ENCODE results near the gene SWAP70.

Gene SWAP70

GRCh38 chr11:9796266-9796665, 132.4 kb downstream of the SWAP70 start:
- peaks cover 2% of the 10 kb centered on the region; the same call in 1 of the 2 replicates for H3K36me3 ChIP-seq (ENCODE audit: control insufficient read depth, insufficient read depth, low read length)
- no peak overlapping the region for H3K9ac ChIP-seq (ENCODE audit: low read length)
- no peaks in the 10 kb centered on the region for H3K4me1 ChIP-seq (ENCODE audit: control insufficient read depth, insufficient read depth, low read length)
- H3K27ac ChIP-seq (ENCODE audit: low read depth, low read length), result no peak overlapping the region
- no peaks in the 10 kb centered on the region for H3K9me3 ChIP-seq (ENCODE audit: control insufficient read depth, insufficient read depth, low read depth, low read length)
- H3K27me3 ChIP-seq (ENCODE audit: control insufficient read depth, insufficient read depth, low read length), result no peaks in the 10 kb centered on the region
- no peak overlapping the region for H3K4me3 ChIP-seq (ENCODE audit: low read depth, low read length)

GRCh38 chr11:9796854-9797253, 133.0 kb downstream of the SWAP70 start:
- H3K27me3 ChIP-seq (ENCODE audit: control insufficient read depth, insufficient read depth, low read length), result no peaks in the 10 kb centered on the region
- no peaks in the 10 kb centered on the region for H3K9me3 ChIP-seq (ENCODE audit: control insufficient read depth, insufficient read depth, low read depth, low read length)
- H3K4me3 ChIP-seq (ENCODE audit: low read depth, low read length), result no peak overlapping the region
- no peak overlapping the region for H3K9ac ChIP-seq (ENCODE audit: low read length)
- H3K4me1 ChIP-seq (ENCODE audit: control insufficient read depth, insufficient read depth, low read length), result 0 out of 2 replicates have a peak, but pooled peaks cover 3% of the 10 kb centered on the region
- H3K36me3 ChIP-seq (ENCODE audit: control insufficient read depth, insufficient read depth, low read length), result peaks cover 2% of the 10 kb centered on the region; the same call in 1 of the 2 replicates
- no peak overlapping the region for H3K27ac ChIP-seq (ENCODE audit: low read depth, low read length)

- Histone ChIP-seq H3K4me1 (ENCODE audit: control insufficient read depth, insufficient read depth, low read length) (peaks cover 6% of the 10 kb centered on the region), H3K27ac (ENCODE audit: low read depth, low read length) (no peak overlapping the region), H3K36me3 (ENCODE audit: control insufficient read depth, insufficient read depth, low read length) (peaks cover 2% of the 10 kb centered on the region; the same call in 1 of the 2 replicates), H3K9ac (ENCODE audit: low read length) (no peak overlapping the region), H3K9me3 (ENCODE audit: control insufficient read depth, insufficient read depth, low read depth, low read length) (no peaks in the 10 kb centered on the region), H3K27me3 (ENCODE audit: control insufficient read depth, insufficient read depth, low read length) (no peaks in the 10 kb centered on the region), H3K4me3 (ENCODE audit: low read depth, low read length) (no peak overlapping the region)
These were observed 133.4 kb downstream of the SWAP70 start for GRCh38 chr11:9797300-9797699.

- Histone ChIP-seq H3K27me3 (ENCODE audit: control insufficient read depth, insufficient read depth, low read length) (no peaks in the 10 kb centered on the region), H3K9ac (ENCODE audit: low read length) (no peak overlapping the region), H3K4me3 (ENCODE audit: low read depth, low read length) (no peak overlapping the region), H3K9me3 (ENCODE audit: control insufficient read depth, insufficient read depth, low read depth, low read length) (no peaks in the 10 kb centered on the region), H3K27ac (ENCODE audit: low read depth, low read length) (no peak overlapping the region), H3K36me3 (ENCODE audit: control insufficient read depth, insufficient read depth, low read length) (no peaks in the 10 kb centered on the region), H3K4me1 (ENCODE audit: control insufficient read depth, insufficient read depth, low read length) (peaks cover 23% of the 10 kb centered on the region)
These were observed 136.0 kb downstream of the SWAP70 start for GRCh38 chr11:9799886-9800285.

GRCh38 chr11:9802291-9802861, 138.5 kb downstream of the SWAP70 start:
- Histone ChIP-seq H3K27ac (ENCODE audit: low read depth, low read length) (peak overlapping the region; percentile 94), H3K27me3 (ENCODE audit: control insufficient read depth, insufficient read depth, low read length) (no peaks in the 10 kb centered on the region), H3K4me3 (ENCODE audit: low read depth, low read length) (no peak overlapping the region), H3K9me3 (ENCODE audit: control insufficient read depth, insufficient read depth, low read depth, low read length) (no peaks in the 10 kb centered on the region), H3K36me3 (ENCODE audit: control insufficient read depth, insufficient read depth, low read length) (peaks cover 6% of the 10 kb centered on the region; the same call in 1 of the 2 replicates), H3K9ac (ENCODE audit: low read length) (peak overlapping the region; percentile 72), H3K4me1 (ENCODE audit: control insufficient read depth, insufficient read depth, low read length) (peaks cover 23% of the 10 kb centered on the region)
